ENCODE data around the gene ADM.

DNA sequence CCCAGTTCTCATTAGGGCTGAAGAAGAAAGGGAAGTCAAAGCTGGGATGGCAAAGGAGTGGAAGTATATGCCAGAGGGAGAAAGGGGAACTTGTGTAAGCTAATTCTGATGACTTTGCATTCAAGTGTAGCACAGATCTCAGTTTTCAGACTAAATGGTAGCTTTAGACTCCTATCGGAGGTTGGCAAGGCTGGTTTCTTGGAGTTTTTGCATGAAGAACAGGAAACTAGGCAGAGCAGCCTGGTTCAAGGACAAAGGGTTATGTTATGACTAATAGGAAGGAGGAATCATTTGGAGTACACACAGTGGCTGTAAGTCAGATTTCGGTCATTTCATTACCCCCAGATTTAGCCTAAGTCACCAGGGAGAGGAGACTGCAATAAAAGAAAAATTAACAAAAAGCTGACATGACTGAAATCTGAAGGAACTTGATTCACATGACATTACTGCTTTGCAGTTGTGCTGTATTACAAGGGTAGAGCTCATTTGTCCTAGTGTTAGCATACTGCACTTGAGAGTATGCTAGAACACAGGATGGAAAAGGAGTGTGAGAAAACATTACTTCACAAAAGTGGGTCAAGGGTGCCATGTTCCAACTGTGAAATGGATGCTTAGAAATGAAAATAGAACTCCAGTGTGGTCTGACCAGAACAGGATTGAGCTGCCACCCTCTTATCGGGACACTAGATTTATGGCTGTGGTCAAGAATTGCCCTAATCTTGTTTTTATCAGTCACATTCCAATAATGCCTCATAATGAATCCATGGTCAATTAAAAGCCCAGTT, 23.6 kb downstream of the ADM start:
- TF ChIP-seq, protein P1, sequence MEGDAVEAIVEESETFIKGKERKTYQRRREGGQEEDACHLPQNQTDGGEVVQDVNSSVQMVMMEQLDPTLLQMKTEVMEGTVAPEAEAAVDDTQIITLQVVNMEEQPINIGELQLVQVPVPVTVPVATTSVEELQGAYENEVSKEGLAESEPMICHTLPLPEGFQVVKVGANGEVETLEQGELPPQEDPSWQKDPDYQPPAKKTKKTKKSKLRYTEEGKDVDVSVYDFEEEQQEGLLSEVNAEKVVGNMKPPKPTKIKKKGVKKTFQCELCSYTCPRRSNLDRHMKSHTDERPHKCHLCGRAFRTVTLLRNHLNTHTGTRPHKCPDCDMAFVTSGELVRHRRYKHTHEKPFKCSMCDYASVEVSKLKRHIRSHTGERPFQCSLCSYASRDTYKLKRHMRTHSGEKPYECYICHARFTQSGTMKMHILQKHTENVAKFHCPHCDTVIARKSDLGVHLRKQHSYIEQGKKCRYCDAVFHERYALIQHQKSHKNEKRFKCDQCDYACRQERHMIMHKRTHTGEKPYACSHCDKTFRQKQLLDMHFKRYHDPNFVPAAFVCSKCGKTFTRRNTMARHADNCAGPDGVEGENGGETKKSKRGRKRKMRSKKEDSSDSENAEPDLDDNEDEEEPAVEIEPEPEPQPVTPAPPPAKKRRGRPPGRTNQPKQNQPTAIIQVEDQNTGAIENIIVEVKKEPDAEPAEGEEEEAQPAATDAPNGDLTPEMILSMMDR (conservative IDR thresholded peaks at IDR 0.05 in 1 of 2, IDR thresholded peaks at IDR 0.05 in 1 of 2; ENCODE audit: extremely low read depth in 1 of 2, insufficient read depth in 1 of 2, low read depth in 1 of 2, low read length in 2 of 2) = no peak
- TF ChIP-seq EZH2 (IDR thresholded peaks at IDR 0.05; ENCODE audit: borderline replicate concordance, low read length) = no peak
